GM21529 (cell line): ENCODE data around the gene TMEM208.

Experiments used
- ATAC-seq: cut with Tn5 transposase; IDR thresholded peaks from one replicate; pipeline ENCODE4 v1.9.1; 2021; ENCODE audit not compliant: unreplicated experiment

Gene TMEM208

DNA sequence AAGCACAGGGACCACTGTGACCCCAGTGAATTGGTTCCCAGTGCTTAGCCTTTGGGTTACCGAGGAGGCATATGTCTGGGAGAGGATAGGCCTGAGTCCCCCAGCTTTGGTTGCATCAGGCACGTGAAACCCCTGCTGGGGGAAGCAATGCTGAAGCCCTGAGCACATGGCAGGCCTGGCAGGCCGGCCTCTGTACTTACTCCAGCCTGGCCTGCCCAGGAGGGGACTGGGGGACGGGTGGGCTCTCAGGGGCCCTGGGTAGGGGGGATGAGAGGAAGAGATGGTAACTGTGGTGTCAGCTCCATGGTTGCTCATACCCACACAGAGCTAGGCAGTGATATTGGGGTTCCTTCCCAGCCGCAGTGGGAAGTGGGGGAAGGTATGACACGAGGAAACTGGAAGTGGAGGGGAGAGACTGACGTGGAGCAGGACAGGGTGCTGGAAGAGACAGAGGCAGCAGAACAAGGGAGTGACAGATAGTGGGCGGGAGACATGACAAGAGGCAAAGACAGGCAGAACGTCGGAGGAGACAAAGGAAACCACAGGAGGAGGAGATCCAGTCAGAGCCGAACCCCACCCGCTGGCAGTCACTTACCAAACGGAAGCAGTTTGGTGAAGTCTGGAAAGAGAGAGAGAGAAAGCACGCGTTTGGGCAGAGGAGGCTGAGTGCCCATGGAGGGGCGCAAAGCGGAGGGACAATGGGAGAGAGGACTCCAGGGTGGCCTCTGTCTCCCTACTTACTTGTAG lies 9.1 kb downstream of the TMEM208 start:
- ATAC-seq = no peak

- no peak for ATAC-seq
These were observed 9.8 kb downstream of the TMEM208 start for GRCh38 chr16:67236563-67237395.

- no peak for ATAC-seq
These were observed 10.7 kb downstream of the TMEM208 start for GRCh38 chr16:67237396-67238277.

DNA sequence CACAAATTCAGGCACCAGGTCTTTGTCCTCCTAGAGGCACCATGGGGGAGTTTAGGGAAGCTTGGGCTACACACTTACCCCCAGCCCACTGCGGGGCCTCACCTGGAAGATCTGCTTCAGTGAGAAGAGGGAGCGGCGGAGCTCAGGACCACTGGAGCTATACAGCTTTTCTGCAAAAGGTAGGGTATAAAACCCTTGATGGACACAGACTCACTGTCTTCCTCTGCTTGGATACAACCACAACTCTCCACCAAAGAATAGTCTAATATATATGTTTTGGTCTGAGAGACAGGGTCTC lies 11.3 kb downstream of the TMEM208 start:
- ATAC-seq = no peak

- ATAC-seq = no peak
These were observed 12.0 kb downstream of the TMEM208 start for GRCh38 chr16:67238806-67239470.

- ATAC-seq = no peak
These were observed 13.6 kb downstream of the TMEM208 start for GRCh38 chr16:67240506-67240905.

GRCh38 chr16:67241008-67241900 lies 14.3 kb downstream of the TMEM208 start:
- ATAC-seq = no peak

GRCh38 chr16:67242138-67242730 lies 15.3 kb downstream of the TMEM208 start:
- no peak for ATAC-seq

DNA sequence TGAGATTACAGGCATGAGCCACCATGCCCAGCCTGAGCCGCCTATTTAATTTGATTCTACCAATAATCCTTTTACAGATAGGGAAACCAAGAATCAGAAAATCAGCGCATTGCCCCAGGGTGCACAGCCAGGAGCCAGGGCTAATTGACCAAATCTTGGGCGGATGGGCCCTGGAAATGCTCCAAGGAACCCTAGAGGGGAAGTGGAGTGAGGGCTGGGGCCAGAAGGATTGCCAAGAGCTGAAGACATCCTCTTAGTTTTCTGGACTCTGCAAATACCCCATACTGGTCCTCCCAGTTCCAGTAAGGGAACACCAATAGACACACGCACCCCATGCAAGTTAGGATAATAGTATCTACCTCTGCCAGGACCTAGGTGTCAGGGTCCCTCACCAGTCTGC lies 16.6 kb downstream of the TMEM208 start:
- no peak for ATAC-seq

GRCh38 chr16:67244387-67245185 lies 17.7 kb downstream of the TMEM208 start:
- ATAC-seq = peak; percentile 54

- ATAC-seq = no peak
These were observed 18.3 kb downstream of the TMEM208 start for GRCh38 chr16:67245186-67245585.

- no peak for ATAC-seq
These were observed 18.7 kb downstream of the TMEM208 start for GRCh38 chr16:67245674-67246080.

GRCh38 chr16:67246081-67246755 lies 19.3 kb downstream of the TMEM208 start:
- peak; percentile 29 for ATAC-seq

DNA sequence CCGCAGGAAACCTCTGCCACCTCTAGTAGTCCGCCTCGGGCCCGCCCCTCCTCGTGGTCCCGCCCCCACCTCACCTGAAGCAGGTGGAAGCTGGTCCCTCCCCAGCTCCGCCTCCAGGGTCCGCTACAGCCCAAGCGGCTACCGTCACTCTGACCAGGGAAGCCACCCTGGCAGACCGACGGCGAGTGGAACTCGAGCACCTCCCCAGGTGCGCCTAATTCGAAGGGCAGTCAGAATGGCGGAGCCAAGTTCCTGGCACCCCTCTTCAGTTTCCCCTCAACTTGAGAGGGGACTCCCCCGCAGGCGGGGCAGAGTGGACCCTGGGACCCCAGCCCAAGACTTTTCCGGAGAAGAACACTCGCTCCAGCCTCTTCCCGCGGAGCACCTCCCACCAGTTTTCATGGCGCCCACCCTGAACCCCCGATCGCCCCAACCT lies 19.8 kb downstream of the TMEM208 start:
- ATAC-seq = peak; percentile 15

DNA sequence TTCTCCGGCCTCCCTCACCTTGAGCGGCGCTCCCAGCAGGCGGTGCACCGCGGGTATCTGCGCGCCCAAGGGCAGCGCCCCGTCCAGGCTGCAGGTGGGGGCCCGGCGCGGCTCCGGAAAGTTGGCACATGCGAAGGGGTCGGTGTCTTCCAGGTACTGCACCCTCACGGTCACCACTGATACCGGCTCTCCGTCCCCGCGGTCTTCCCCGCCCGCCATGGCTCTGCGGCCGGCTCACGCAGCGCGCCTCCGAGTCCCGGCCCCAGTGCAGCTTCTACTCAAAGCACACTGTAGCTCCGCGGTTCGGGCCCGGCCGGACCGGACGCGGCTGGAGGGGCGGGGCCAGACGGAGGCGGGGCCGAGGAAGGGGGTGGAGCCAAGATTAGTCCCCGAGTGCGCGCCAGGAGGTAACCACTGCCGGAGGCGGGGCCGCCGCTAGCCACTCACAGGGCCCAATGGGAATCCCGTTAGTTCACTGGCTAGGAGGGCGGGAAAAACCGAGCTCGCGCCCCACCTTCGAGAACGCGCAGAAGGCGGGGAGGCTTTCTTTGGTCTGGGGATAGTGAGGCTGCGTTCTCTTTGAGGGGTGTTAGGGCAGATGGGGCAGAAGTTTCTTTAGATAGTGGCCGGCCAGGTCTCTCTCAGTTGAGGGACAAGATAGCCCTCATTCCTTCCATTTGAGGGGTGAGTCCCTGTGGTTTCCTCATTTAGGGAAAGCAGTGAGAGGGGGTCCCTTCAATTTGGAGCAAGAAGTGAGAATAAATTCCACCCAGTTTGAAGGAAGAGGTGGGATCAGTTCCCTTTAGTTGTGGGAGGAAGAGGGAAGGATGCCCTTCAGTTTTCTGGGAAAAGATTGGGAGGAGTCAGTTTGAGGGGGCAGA lies 20.5 kb downstream of the TMEM208 start, which contains the start of gene FHOD1:
Gene FHOD1, minus strand, starts transcription at position 290 of the 881 bp plus-strand sequence. Its CDS starts 71 bp downstream, at position 219.
- peak; percentile 42 for ATAC-seq

DNA sequence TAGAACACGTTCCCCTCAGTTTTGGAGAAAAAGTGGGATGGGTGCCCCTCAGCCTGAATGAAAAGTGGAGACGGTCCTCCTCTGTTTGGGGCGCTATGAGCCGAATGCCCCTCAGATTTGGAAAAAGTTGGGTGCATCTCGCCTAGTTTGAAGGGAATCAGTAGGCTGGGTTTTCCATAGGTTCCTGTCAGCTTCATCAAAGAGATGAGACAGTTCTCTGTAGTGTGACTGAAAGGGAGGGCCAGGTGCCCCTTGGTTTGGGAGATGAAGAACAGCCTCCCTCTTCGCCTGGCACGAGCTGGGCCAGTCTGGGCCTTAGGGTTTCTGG lies 21.1 kb downstream of the TMEM208 start:
- no peak for ATAC-seq
